K562 (cell line): ENCODE data around the gene AKAP10. TPM values are rescaled to one million over a fixed set of nuclear protein-coding genes. Genes with fewer than 3 reads are reported as not detected.
"Not testable (repeated sequence)": the region's sequence is repeated elsewhere in the genome, so short reads cannot be mapped to it uniquely, and the experiment has no call there.

Experiments used
- ATAC-seq: fragments of 200-7000 bp; cut with Tn5 transposase; 3 replicates; pipeline ENCODE4 v1.9.1; 2020; ENCODE audit warnings: moderate library complexity
- BruUV-seq: library from RNA; stranded (reverse); fragments of 400-500 nt; replicated peaks from 2 replicates; lab custom pipeline; 2021; lab: Mats Ljungman, UMichigan
- CTCF ChIA-PET: fragments of 300-600 bp; formaldehyde crosslinking; extraction: SDS; loops from one replicate; lab custom pipeline; 2021; ENCODE audit warnings: low intra/inter-chr PET ratio; lab: Yijun Ruan, JAX
- POLR2A ChIA-PET: fragments of 300-600, 350-650 bp; sonication (Branson Sonifier 250); formaldehyde crosslinking; extraction: SDS; loops from one replicate; lab custom pipeline; 2021; ENCODE audit warnings: antibody characterized with exemption, inconsistent platforms; lab: Yijun Ruan, JAX
- DNase-seq, 4 experiments: peaks; one replicate each; pipeline versions ENCODE4 v3.0.0 to v3.0.0-alpha.2; 2011 to 2018; ENCODE audit warnings: low spot score in 3 of 4, mixed read lengths in 3 of 4; ENCODE audit errors: extremely low read depth in 1 of 4
- FAIRE-seq: peaks from 2 replicates; lab custom pipeline; 2011; peaks lifted over from hg19 to GRCh38; lab: Jason Lieb, UNC
- H2AFZ ChIP-seq: 2 replicates; pipeline ENCODE4 v1.6.0; 2011; ENCODE audit warnings: low read depth, low read length, control low read depth, inconsistent platforms
- H3K27ac ChIP-seq: fragments of 200-600 bp; 3 replicates; pipeline ENCODE4 v1.8.0; 2011; ENCODE audit warnings: low read depth, mild to moderate bottlenecking, control low read depth, inconsistent platforms, low read length, moderate library complexity, mixed read lengths; ENCODE audit errors: extremely low read depth
- H3K27me3 ChIP-seq, 2 experiments: fragments of 300-600 bp in 1 of 2; 2 replicates in 1 of 2; 3 replicates in 1 of 2; pipeline versions ENCODE4 v1.6.0 to v1.8.0; 2011; ENCODE audit warnings: inconsistent platforms in 2 of 2, low read length in 2 of 2, mild to moderate bottlenecking in 1 of 2, mixed read lengths in 1 of 2, moderate library complexity in 1 of 2; ENCODE audit not compliant: control insufficient read depth in 2 of 2, insufficient read depth in 2 of 2
- H3K36me3 ChIP-seq: fragments of 300-600 bp; 3 replicates; pipeline ENCODE4 v1.8.0; 2011; ENCODE audit warnings: mild to moderate bottlenecking, low read length, inconsistent platforms; ENCODE audit not compliant: control insufficient read depth, insufficient read depth
- H3K4me1 ChIP-seq, 2 experiments: fragments of 200-600 bp in 1 of 2; replicated peaks in 1 of 2; 2 replicates in 1 of 2; 3 replicates in 1 of 2; pipeline versions ENCODE4 v1.5.1 to v1.8.0; 2011; ENCODE audit warnings: inconsistent platforms in 2 of 2, low read length in 2 of 2, mild to moderate bottlenecking in 1 of 2, mixed read lengths in 1 of 2, moderate library complexity in 1 of 2; ENCODE audit not compliant: control insufficient read depth in 2 of 2, insufficient read depth in 2 of 2
- H3K4me2 ChIP-seq: 2 replicates; pipeline ENCODE4 v1.6.1; 2011; ENCODE audit warnings: low read length, control low read depth, inconsistent platforms, mixed read lengths; ENCODE audit not compliant: insufficient read depth
- H3K4me3 ChIP-seq: fragments of 200-600 bp; sonication (generic), shearing (Covaris generic); 2 replicates; pipeline ENCODE4 v1.5.1; 2016; ENCODE audit warnings: control low read depth, inconsistent platforms
- H3K79me2 ChIP-seq: fragments of 200-600 bp; 3 replicates; pipeline ENCODE4 v1.8.0; 2011; ENCODE audit warnings: low read length, inconsistent platforms; ENCODE audit not compliant: control insufficient read depth, insufficient read depth
- H3K9ac ChIP-seq, 2 experiments: 2 replicates each; pipeline versions ENCODE4 v1.6.0 to v1.6.1; 2011; ENCODE audit warnings: low read depth in 2 of 2, low read length in 2 of 2, control low read depth in 1 of 2, inconsistent platforms in 1 of 2, mild to moderate bottlenecking in 1 of 2, mixed read lengths in 1 of 2; ENCODE audit not compliant: insufficient read depth in 1 of 2
- H3K9me1 ChIP-seq: one replicate; pipeline ENCODE4 v1.6.0; 2011; ENCODE audit warnings: inconsistent platforms, mild to moderate bottlenecking, low read length, moderate library complexity; ENCODE audit not compliant: control insufficient read depth, insufficient read depth
- H3K9me3 ChIP-seq: replicated peaks from 2 replicates; pipeline ENCODE4 v1.5.1; 2011; ENCODE audit warnings: low read depth, low read length, inconsistent platforms; ENCODE audit not compliant: control insufficient read depth, insufficient read depth
- H4K20me1 ChIP-seq: replicated peaks from 2 replicates; pipeline ENCODE4 v1.6.1; 2011; ENCODE audit warnings: low read length, inconsistent platforms, mixed read lengths; ENCODE audit not compliant: control insufficient read depth, insufficient read depth
- RFX1 ChIP-seq: fragments of 450-650 bp; IDR thresholded peaks from 2 replicates; pipeline ENCODE4 v1.6.1; 2016; ENCODE audit warnings: mild to moderate bottlenecking, moderate library complexity
- ZBTB11 ChIP-seq, 3 experiments: fragments of 200-800 bp in 1 of 3; fragments of 250-450 bp in 1 of 3; fragments of 450-650 bp in 1 of 3; sonication (Bioruptor Pico) in 1 of 3; sonication (Bioruptor generic) in 1 of 3; formaldehyde crosslinking in 1 of 3; IDR thresholded peaks; 2 replicates each; pipeline versions ENCODE4 v1.6.1 to v1.8.0; 2016 to 2022; ENCODE audit warnings: mild to moderate bottlenecking in 2 of 3, missing genetic modification characterization in 2 of 3, missing compliant biosample characterization in 1 of 3, moderate library complexity in 1 of 3
- ZNF512 ChIP-seq: IDR thresholded peaks from 2 replicates; pipeline ENCODE4 v1.6.1; 2016; ENCODE audit warnings: missing genetic modification characterization, missing compliant biosample characterization
- WGBS: fragments of 100-300 bp; shearing (Covaris generic); methylation state at CpG from one replicate; pipeline ENCODE4 v1.1.6; 2016; ENCODE audit warnings: low coverage, mixed read lengths; ENCODE audit not compliant: insufficient coverage; ENCODE audit errors: missing lambda C conversion rate; 5-methylcytosine and 5-hydroxymethylcytosine counted together
- in situ Hi-C: fragments of 300-500 bp; cut with MboI; formaldehyde crosslinking; loops from 4 replicates; pipeline ENCODE4 v1.15.0; 2018; ENCODE audit warnings: inconsistent platforms, mixed read lengths
- intact Hi-C: fragments of 100-400 bp; cut with micrococcal nuclease; formaldehyde crosslinking; loops from 2 replicates; pipeline ENCODE4 v1.14.2; 2022
- polyA plus RNA-seq, 8 experiments: library from polyadenylated mRNA; depleted of rRNA in 4 of 8; stranded (reverse) in 5 of 8; unstranded in 3 of 8; fragments of >200 nt; fragmentation: Nextera tagmentation in 2 of 8; fragmentation: Illumina TruSeq in 1 of 8; extraction: Ambion mirVana in 2 of 8; extraction: Trizol in 1 of 8; gene quantifications; 2 replicates each; pipeline versions ENCODE4 v1.2.1 to v1.2.3, GENCODE V29; 2011 to 2014; ENCODE audit warnings: inconsistent platforms in 1 of 8, missing spikeins in 1 of 8
- total RNA-seq, 7 experiments: library from RNA; depleted of rRNA in 6 of 7; stranded (reverse); fragments of >200 nt in 6 of 7; fragmentation: Illumina TruSeq in 2 of 7; extraction: Trizol in 2 of 7; gene quantifications; 2 replicates each; pipeline versions ENCODE4 v1.2.1 to v1.2.3, GENCODE V29; 2011 to 2021; ENCODE audit warnings: low replicate concordance in 1 of 7

Gene AKAP10
- total and polyA plus RNA-seq, 9 of the 15 experiments (the other 6 are each of a cell fraction or from before 2014, with no cell fraction given) = 4.0 to 20.3 (median 8.2) TPM

- TF ChIP-seq RFX1 = 0 out of 2 replicates have a peak, but pooled peaks have one; percentile 9
- intact Hi-C loops, H3K4me3 ChIP-seq, H3K9ac ChIP-seq, ATAC-seq, H3K27ac ChIP-seq, H3K9me1 ChIP-seq, H3K9me3 ChIP-seq, FAIRE-seq, H2AFZ ChIP-seq, H3K4me2 ChIP-seq, H3K27me3 ChIP-seq, H3K79me2 ChIP-seq, H4K20me1 ChIP-seq, in situ Hi-C loops, BruUV-seq, H3K4me1 ChIP-seq, DNase-seq, H3K36me3 ChIP-seq, CTCF ChIA-PET: not testable (repeated sequence)
- 0% methylated on average over 3 of the region's 5 CpGs for WGBS
- POLR2A ChIA-PET = interaction anchor here (0.5 kb wide), 1 partner anchor 321 kb away, joined by 3 read pairs; no protein-coding TSS in a partner anchor
These were observed 87.6 kb downstream of the AKAP10 start for GRCh38 chr17:19890001-19890400.

GRCh38 chr17:19886116-19886515, 91.5 kb downstream of the AKAP10 start:
- DNase-seq (no peak), ATAC-seq (no peak), FAIRE-seq (no peak)
- no peaks in the 10 kb centered on the region for H4K20me1 ChIP-seq
- H3K27ac ChIP-seq = no peak overlapping the region
- peak; percentile 88 for TF ChIP-seq ZNF512
- TF ChIP-seq ZBTB11 (CRISPR knock-in tag; IDR thresholded peaks at IDR 0.05) = no peak
- intact Hi-C loops (no loop called here), in situ Hi-C loops (no loop called here)
- BruUV-seq = no TSS peak
- H3K27me3 ChIP-seq = peaks cover 0 to 2% of the 10 kb centered on the region in 2 experiments; a peak in 1 of 5 replicates
- CTCF ChIA-PET = no interaction called here
- POLR2A ChIA-PET = interaction anchor here (1.3 kb wide), 1 partner anchor 13 kb away, joined by 4 read pairs; no protein-coding TSS in a partner anchor
- H3K36me3 ChIP-seq = no peaks in the 10 kb centered on the region
- no peak overlapping the region for H3K4me2 ChIP-seq
- H3K4me3 ChIP-seq = no peak overlapping the region
- H3K9ac ChIP-seq = no peak overlapping the region
- H2AFZ ChIP-seq = no peak overlapping the region
- no peaks in the 10 kb centered on the region for H3K79me2 ChIP-seq
- no peaks in the 10 kb centered on the region for H3K9me1 ChIP-seq
- no peaks in the 10 kb centered on the region for H3K4me1 ChIP-seq
- H3K9me3 ChIP-seq = no peaks in the 10 kb centered on the region
